ENCODE data around the gene MIGA2. TPM values are rescaled to one million over a fixed set of nuclear protein-coding genes. Genes with fewer than 3 reads are reported as not detected.
"Not testable (repeated sequence)": the region's sequence is repeated elsewhere in the genome, so short reads cannot be mapped to it uniquely, and the experiment has no call there.

MIGA2 gene
- total and polyA plus RNA-seq, 7 experiments from 2014 or later = 7.1 to 73.4 (median 60.2) TPM

- ChIA-PET CTCF (no interaction called here), POLR2A (interaction anchor here (0.6 kb wide), 1 partner anchor 95 kb away, joined by 3 read pairs; no protein-coding TSS in a partner anchor)
- Histone ChIP-seq H3K9me3 (ENCODE audit: control insufficient read depth in 2 of 3, low read length in 3 of 3) (no peaks in the 10 kb centered on the region), H3K27ac (ENCODE audit: low read depth, low read length) (no peak overlapping the region), H3K36me3 (ENCODE audit: control insufficient read depth in 2 of 3, insufficient read depth in 3 of 3, low read length in 3 of 3) (peaks cover 20 to 94% (median 54%) of the 10 kb centered on the region in 3 experiments), H3K4me1 (ENCODE audit: control insufficient read depth in 2 of 2, insufficient read depth in 2 of 2, low read length in 2 of 2) (peaks cover 0 to 6% of the 10 kb centered on the region in 2 donors), H3K27me3 (ENCODE audit: control insufficient read depth in 2 of 2, insufficient read depth in 2 of 2, low read length in 2 of 2) (no peaks in the 10 kb centered on the region), H3K4me3 (ENCODE audit: low read length) (no peak overlapping the region)
- Mint-ChIP-seq H3K4me1 (peaks cover 16 to 32% (median 21%) of the 10 kb centered on the region in 7 donors), H3K27ac (peak overlapping the region in 2 of 9 donors; percentile 28 to 62), H3K27me3 (no peaks in the 10 kb centered on the region), H3K9me3 (peaks cover 0 to 1% (median 0%) of the 10 kb centered on the region in 11 donors), H3K36me3 (peaks cover 13 to 74% (median 39%) of the 10 kb centered on the region in 5 donors), H3K4me3 (no peak overlapping the region)
- DNase-seq (no peak), ATAC-seq (no peak)
- intact Hi-C loops (cut with micrococcal nuclease) = no loop called here
Measured at GRCh38 chr9:128998462-128998861, 38.0 kb upstream of the MIGA2 start.

- Mint-ChIP-seq H3K27me3 (no peaks in the 10 kb centered on the region), H3K4me1 (peaks cover 11 to 30% (median 20%) of the 10 kb centered on the region in 7 donors), H3K36me3 (peaks cover 13 to 62% (median 39%) of the 10 kb centered on the region in 5 donors), H3K9me3 (peaks cover 0 to 1% (median 0%) of the 10 kb centered on the region in 11 donors), H3K27ac (peak overlapping the region in 4 of 9 donors; percentile 44 to 79 (median 64)), H3K4me3 (peak overlapping the region in 1 of 10 donors; percentile 8)
- DNase-seq (no peak), ATAC-seq (no peak)
- CTCF ChIA-PET = interaction anchor here (0.6 kb wide), 1 partner anchor 182 kb away, joined by 5 read pairs; no protein-coding TSS in a partner anchor
- Histone ChIP-seq H3K36me3 (ENCODE audit: control insufficient read depth in 2 of 3, insufficient read depth in 3 of 3, low read length in 3 of 3) (peaks cover 15 to 88% (median 52%) of the 10 kb centered on the region in 3 experiments), H3K9me3 (ENCODE audit: control insufficient read depth in 2 of 3, low read length in 3 of 3) (no peaks in the 10 kb centered on the region), H3K4me1 (ENCODE audit: control insufficient read depth in 2 of 2, insufficient read depth in 2 of 2, low read length in 2 of 2) (peaks cover 0 to 6% of the 10 kb centered on the region in 2 donors), H3K27ac (ENCODE audit: low read depth, low read length) (peak overlapping the region; percentile 12), H3K27me3 (ENCODE audit: control insufficient read depth in 2 of 2, insufficient read depth in 2 of 2, low read length in 2 of 2) (no peaks in the 10 kb centered on the region), H3K4me3 (ENCODE audit: low read length) (no peak overlapping the region)
- intact Hi-C loops (cut with micrococcal nuclease) = no loop called here
- POLR2A ChIA-PET = interaction anchor here (0.5 kb wide), 1 partner anchor 56 kb away, joined by 3 read pairs; no protein-coding TSS in a partner anchor
Measured at GRCh38 chr9:128999581-129000206, 36.7 kb upstream of the MIGA2 start.

- Histone ChIP-seq H3K4me3 (ENCODE audit: low read length) (no peak overlapping the region), H3K9me3 (ENCODE audit: control insufficient read depth in 2 of 3, low read length in 3 of 3) (no peaks in the 10 kb centered on the region), H3K4me1 (ENCODE audit: control insufficient read depth in 2 of 2, insufficient read depth in 2 of 2, low read length in 2 of 2) (no peaks in the 10 kb centered on the region), H3K27me3 (ENCODE audit: control insufficient read depth in 2 of 2, insufficient read depth in 2 of 2, low read length in 2 of 2) (no peaks in the 10 kb centered on the region), H3K27ac (ENCODE audit: low read depth, low read length) (peak overlapping the region; percentile 30), H3K36me3 (ENCODE audit: control insufficient read depth in 2 of 3, insufficient read depth in 3 of 3, low read length in 3 of 3) (peaks cover 9 to 89% (median 36%) of the 10 kb centered on the region in 3 experiments)
- Mint-ChIP-seq H3K9me3 (peaks cover 0 to 1% (median 0%) of the 10 kb centered on the region in 11 donors), H3K4me1 (peaks cover 0 to 12% (median 4%) of the 10 kb centered on the region in 7 donors), H3K4me3 (no peak overlapping the region), H3K27ac (peak overlapping the region in 5 of 9 donors; percentile 13 to 85 (median 48)), H3K36me3 (peaks cover 6 to 58% (median 32%) of the 10 kb centered on the region in 5 donors), H3K27me3 (no peaks in the 10 kb centered on the region)
- ChIA-PET CTCF (no interaction called here), POLR2A (interaction anchor here (0.7 kb wide), 1 partner anchor 229 kb away, joined by 3 read pairs; no protein-coding TSS in a partner anchor)
- intact Hi-C loops (cut with micrococcal nuclease) = no loop called here
- no peak for DNase-seq
- ATAC-seq = no peak
Measured at GRCh38 chr9:129001504-129002325, 34.7 kb upstream of the MIGA2 start.

GRCh38 chr9:129002992-129003391, 33.4 kb upstream of the MIGA2 start:
- intact Hi-C loops (cut with micrococcal nuclease) = no loop called here
- H3K27ac ChIP-seq (ENCODE audit: low read depth, low read length) = no peak overlapping the region
- POLR2A ChIA-PET = interaction anchor here (0.5 to 0.8 kb wide), 3 partner anchors 29 to 937 kb away, joined by 3 to 5 read pairs (median 3); no protein-coding TSS in a partner anchor
- DNase-seq = no peak
- H3K36me3 ChIP-seq (ENCODE audit: control insufficient read depth in 2 of 3, insufficient read depth in 3 of 3, low read length in 3 of 3) = peaks cover 9 to 91% (median 29%) of the 10 kb centered on the region in 3 experiments
- H3K27ac Mint-ChIP-seq = peak overlapping the region in 2 of 9 donors; percentile 15 to 46
- peaks cover 0 to 11% (median 0%) of the 10 kb centered on the region in 7 donors for H3K4me1 Mint-ChIP-seq
- H3K36me3 Mint-ChIP-seq = peaks cover 0 to 53% (median 24%) of the 10 kb centered on the region in 5 donors
- ATAC-seq = no peak
- no peak overlapping the region for H3K4me3 Mint-ChIP-seq
- H3K27me3 ChIP-seq (ENCODE audit: control insufficient read depth in 2 of 2, insufficient read depth in 2 of 2, low read length in 2 of 2) = no peaks in the 10 kb centered on the region
- H3K4me3 ChIP-seq (ENCODE audit: low read length) = no peak overlapping the region
- H3K9me3 ChIP-seq (ENCODE audit: control insufficient read depth in 2 of 3, low read length in 3 of 3) = no peaks in the 10 kb centered on the region
- CTCF ChIA-PET = no interaction called here
- peaks cover 0 to 1% (median 0%) of the 10 kb centered on the region in 11 donors for H3K9me3 Mint-ChIP-seq
- H3K4me1 ChIP-seq (ENCODE audit: control insufficient read depth in 2 of 2, insufficient read depth in 2 of 2, low read length in 2 of 2) = no peaks in the 10 kb centered on the region
- no peaks in the 10 kb centered on the region for H3K27me3 Mint-ChIP-seq

GRCh38 chr9:129004173-129004572, 32.3 kb upstream of the MIGA2 start:
- intact Hi-C loops (cut with micrococcal nuclease); H3K4me3 ChIP-seq (ENCODE audit: low read length); H3K4me3 Mint-ChIP-seq; H3K9me3 Mint-ChIP-seq; DNase-seq; ATAC-seq; H3K27me3 ChIP-seq (ENCODE audit: control insufficient read depth in 2 of 2, insufficient read depth in 2 of 2, low read length in 2 of 2); H3K4me1 ChIP-seq (ENCODE audit: control insufficient read depth in 2 of 2, insufficient read depth in 2 of 2, low read length in 2 of 2); H3K27ac ChIP-seq (ENCODE audit: low read depth, low read length); H3K27me3 Mint-ChIP-seq; H3K27ac Mint-ChIP-seq; H3K9me3 ChIP-seq (ENCODE audit: control insufficient read depth in 2 of 3, low read length in 3 of 3): not testable (repeated sequence)
- Mint-ChIP-seq H3K36me3 (peaks cover 0 to 43% (median 24%) of the 10 kb centered on the region in 5 donors), H3K4me1 (peaks cover 0 to 11% (median 0%) of the 10 kb centered on the region in 7 donors)
- peaks cover 9 to 91% (median 27%) of the 10 kb centered on the region in 3 experiments for H3K36me3 ChIP-seq (ENCODE audit: control insufficient read depth in 2 of 3, insufficient read depth in 3 of 3, low read length in 3 of 3)
- POLR2A ChIA-PET = interaction anchor here (0.7 kb wide), 1 partner anchor 15 kb away, joined by 4 read pairs; no protein-coding TSS in a partner anchor
- CTCF ChIA-PET = interaction anchor here (1.1 kb wide), 1 partner anchor 9 kb away, joined by 3 read pairs; no protein-coding TSS in a partner anchor

DNA sequence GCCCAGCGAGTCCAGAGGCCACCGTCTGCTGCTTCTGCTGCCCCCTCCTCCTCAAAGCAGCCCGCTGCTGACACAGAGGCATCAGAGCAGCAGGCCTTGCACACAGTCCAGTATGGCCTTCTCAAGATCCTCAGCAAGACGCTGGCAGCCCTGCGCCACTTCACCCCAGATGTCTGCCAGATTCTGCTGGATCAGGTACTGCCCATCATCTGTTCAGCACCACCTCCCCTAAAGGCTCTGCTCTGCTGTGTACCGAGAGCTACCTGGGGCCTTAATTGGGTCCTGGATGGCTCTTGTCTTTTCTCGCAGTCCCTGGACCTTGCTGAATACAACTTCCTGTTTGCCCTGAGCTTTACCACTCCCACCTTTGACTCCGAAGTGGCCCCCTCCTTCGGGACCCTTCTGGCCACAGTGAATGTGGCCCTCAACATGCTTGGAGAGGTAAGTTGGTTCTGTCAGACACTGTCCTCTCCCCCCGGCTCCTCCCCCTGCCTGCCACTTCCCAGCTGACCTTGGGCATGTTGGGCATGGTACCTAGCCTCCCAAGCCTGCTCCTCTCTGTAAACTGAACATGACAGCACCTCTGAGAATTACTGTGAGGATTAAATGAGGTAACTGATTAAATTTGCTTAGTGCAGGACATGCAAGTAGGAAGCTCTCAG, 31.0 kb upstream of the MIGA2 start:
- ChIA-PET POLR2A (interaction anchor here (0.6 kb wide), 1 partner anchor 103 kb away, joined by 3 read pairs; no protein-coding TSS in a partner anchor), CTCF (interaction anchor here (0.6 to 1.1 kb wide), 2 partner anchors 11 to 803 kb away, joined by 3 read pairs; no protein-coding TSS in a partner anchor)
- Histone ChIP-seq H3K36me3 (ENCODE audit: control insufficient read depth in 2 of 3, insufficient read depth in 3 of 3, low read length in 3 of 3) (peaks cover 9 to 91% (median 17%) of the 10 kb centered on the region in 3 experiments), H3K27ac (ENCODE audit: low read depth, low read length) (no peak overlapping the region), H3K4me1 (ENCODE audit: control insufficient read depth in 2 of 2, insufficient read depth in 2 of 2, low read length in 2 of 2) (no peaks in the 10 kb centered on the region), H3K9me3 (ENCODE audit: control insufficient read depth in 2 of 3, low read length in 3 of 3) (no peaks in the 10 kb centered on the region), H3K27me3 (ENCODE audit: control insufficient read depth in 2 of 2, insufficient read depth in 2 of 2, low read length in 2 of 2) (no peaks in the 10 kb centered on the region), H3K4me3 (ENCODE audit: low read length) (no peak overlapping the region)
- ATAC-seq = no peak
- H3K4me1 Mint-ChIP-seq = peaks cover 0 to 4% (median 0%) of the 10 kb centered on the region in 7 donors
- peak overlapping the region in 6 of 9 donors; percentile 33 to 82 (median 54) for H3K27ac Mint-ChIP-seq
- intact Hi-C loops (cut with micrococcal nuclease) = no loop called here
- H3K4me3 Mint-ChIP-seq = no peak overlapping the region
- no peaks in the 10 kb centered on the region for H3K27me3 Mint-ChIP-seq
- DNase-seq = no peak
- H3K9me3 Mint-ChIP-seq = no peaks in the 10 kb centered on the region
- peaks cover 0 to 35% (median 18%) of the 10 kb centered on the region in 5 donors for H3K36me3 Mint-ChIP-seq
